Lower leg skin (tissue), 4 donors: ENCODE data around the gene DSG1. TPM values are rescaled to one million over a fixed set of nuclear protein-coding genes. Genes with fewer than 3 reads are reported as not detected.
"Not testable (repeated sequence)": the region's sequence is repeated elsewhere in the genome, so short reads cannot be mapped to it uniquely, and the experiment has no call there.

Experiments
- DNase-seq, 2 donors: peaks; one replicate each; pipeline ENCODE4 v3.0.0-alpha.2; 2019; ENCODE audit warnings: low spot score in 2 of 2
- H3K4me3 ChIP-seq: fragments of 200-600 bp; sonication (generic); 2 replicates; pipeline ENCODE4 v1.5.1; 2017; ENCODE audit warnings: mild to moderate bottlenecking, low read depth; ENCODE audit not compliant: poor library complexity, severe bottlenecking
- CTCF ChIP-seq, 3 donors: fragments of 450-650 bp; IDR thresholded peaks; one replicate each; pipeline ENCODE4 v1.5.1; 2016; ENCODE audit warnings: antibody characterized with exemption in 3 of 3, mild to moderate bottlenecking in 3 of 3, moderate library complexity in 2 of 3
- POLR2A ChIP-seq, 2 donors: fragments of 450-650 bp; IDR thresholded peaks; one replicate each; pipeline ENCODE4 v1.6.1; 2016 to 2017; ENCODE audit warnings: antibody characterized with exemption in 2 of 2, mild to moderate bottlenecking in 1 of 2, moderate library complexity in 1 of 2
- WGBS, 2 donors: methylation state at CpG; one replicate each; pipeline ENCODE4 v1.1.5; 2018; 5-methylcytosine and 5-hydroxymethylcytosine counted together
- intact Hi-C: fragments of 100-400 bp; cut with DNase I; formaldehyde crosslinking; loops from one replicate; pipeline ENCODE4 v1.15.0; 2023; ENCODE audit warnings: low total_unique reads
- total RNA-seq, 4 donors: library from RNA; depleted of rRNA; stranded (reverse); fragments of >200 nt; gene quantifications; one replicate each; pipeline ENCODE4 v1.1.0, GENCODE V29; 2016

The DSG1 gene
- total RNA-seq, 4 donors from 2014 or later: 1,512 to 1,963 (median 1,775) TPM

GRCh38 chr18:31275722-31276463 lies 42.1 kb upstream of the DSG1 start:
- no peak for TF ChIP-seq POLR2A (IDR thresholded peaks at IDR 0.05)
- TF ChIP-seq CTCF (IDR thresholded peaks at IDR 0.05): no peak
- DNase-seq: peak in 1 of 2 donors; percentile 26
- intact Hi-C loops: no loop called here
- 29 to 30% methylated on average over 3 of the region's 3 CpGs for WGBS, 2 donors
- no peak overlapping the region for H3K4me3 ChIP-seq

DNA sequence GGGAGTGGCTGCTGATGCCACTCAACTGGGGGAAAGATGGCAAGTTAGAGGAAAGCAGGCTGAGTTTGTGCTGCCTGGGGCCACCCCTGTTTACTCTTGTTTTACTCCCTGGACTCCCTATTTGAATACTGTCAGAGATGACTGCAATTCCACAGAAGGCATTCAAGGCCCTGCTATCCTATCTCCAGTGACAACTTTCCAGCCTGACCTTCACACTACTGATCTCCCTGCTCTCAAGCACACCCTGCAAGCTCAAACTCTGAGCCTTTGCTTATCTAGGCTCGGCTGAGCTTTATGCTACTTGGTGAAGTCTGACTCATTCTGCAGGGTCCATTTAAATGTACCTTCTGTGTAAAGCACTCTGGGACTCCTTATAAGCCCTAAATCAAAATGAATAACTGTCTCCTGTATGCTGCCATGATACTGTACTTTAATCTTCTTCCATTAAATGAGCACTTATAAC lies 39.3 kb upstream of the DSG1 start:
- no peak for DNase-seq
- WGBS, 2 donors: 53 to 65% methylated on average over 1 of the region's 1 CpG
- intact Hi-C loops: no loop called here
- TF ChIP-seq POLR2A (IDR thresholded peaks at IDR 0.05): no peak
- no peak for TF ChIP-seq CTCF (IDR thresholded peaks at IDR 0.05)
- no peak overlapping the region for H3K4me3 ChIP-seq

- 77 to 98% methylated on average over 2 of the region's 2 CpGs for WGBS, 2 donors
- no peak for DNase-seq
- intact Hi-C loops: no loop called here
- H3K4me3 ChIP-seq: no peak overlapping the region
- TF ChIP-seq CTCF (IDR thresholded peaks at IDR 0.05) (no peak), POLR2A (IDR thresholded peaks at IDR 0.05) (no peak)
Measured at GRCh38 chr18:31280502-31280901, 37.5 kb upstream of the DSG1 start.

- no peak for TF ChIP-seq CTCF (IDR thresholded peaks at IDR 0.05)
- no peak for TF ChIP-seq POLR2A (IDR thresholded peaks at IDR 0.05)
- intact Hi-C loops: no loop called here
- DNase-seq: no peak
- H3K4me3 ChIP-seq: no peak overlapping the region
Measured at GRCh38 chr18:31281437-31281836, 36.5 kb upstream of the DSG1 start.

DNA sequence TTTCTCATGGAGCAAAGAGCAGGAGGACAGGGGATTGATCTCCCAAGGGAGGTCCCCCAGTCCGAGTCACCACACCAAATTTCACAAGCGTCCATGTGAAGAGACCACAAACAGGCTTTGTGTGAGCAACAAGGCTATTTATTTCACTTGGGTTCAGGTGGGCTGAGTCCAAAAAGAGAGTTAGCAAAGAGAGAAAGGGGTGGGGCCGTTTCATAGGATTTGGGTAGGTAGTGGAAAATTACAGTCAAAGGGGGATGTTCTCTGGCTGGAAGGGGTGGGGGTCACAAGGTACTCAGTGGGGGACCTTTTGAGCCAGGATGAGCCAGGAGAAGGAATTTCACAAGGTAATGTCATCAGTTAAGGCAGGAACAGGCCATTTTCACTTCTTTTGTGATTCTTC lies 28.5 kb upstream of the DSG1 start:
- 71 to 80% methylated on average over 3 of the region's 3 CpGs for WGBS, 2 donors
- DNase-seq, H3K4me3 ChIP-seq, intact Hi-C loops: not testable (repeated sequence)

DNA sequence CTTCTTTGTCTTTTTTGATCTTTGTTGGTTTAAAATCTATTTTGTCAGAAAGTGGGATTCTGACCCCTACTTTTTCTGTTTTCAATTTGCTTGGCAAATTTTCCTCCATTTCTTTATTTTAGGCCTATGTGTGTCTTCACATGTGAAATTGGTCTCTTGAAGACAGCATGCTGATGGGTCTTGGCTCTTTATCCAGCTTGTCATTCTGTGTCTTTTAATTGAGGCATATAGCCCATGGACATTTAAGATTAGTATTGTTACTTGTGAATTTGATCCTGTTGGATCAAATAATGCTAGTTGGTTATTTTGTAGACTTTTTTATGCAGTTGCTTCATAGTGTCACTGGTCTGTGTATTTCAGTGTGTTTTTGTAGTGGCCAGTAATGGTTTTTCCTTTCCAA lies 26.3 kb upstream of the DSG1 start:
- DNase-seq: no peak
- intact Hi-C loops: no loop called here
- TF ChIP-seq POLR2A (IDR thresholded peaks at IDR 0.05): no peak
- no peak for TF ChIP-seq CTCF (IDR thresholded peaks at IDR 0.05)
- H3K4me3 ChIP-seq: no peak overlapping the region
